ENCODE data around the gene BORCS8. TPM values are rescaled to one million over a fixed set of nuclear protein-coding genes. Genes with fewer than 3 reads are reported as not detected.

BORCS8 gene
- total RNA-seq, 4 donors from 2014 or later: 6.9 to 33.9 (median 17.9) TPM

DNA sequence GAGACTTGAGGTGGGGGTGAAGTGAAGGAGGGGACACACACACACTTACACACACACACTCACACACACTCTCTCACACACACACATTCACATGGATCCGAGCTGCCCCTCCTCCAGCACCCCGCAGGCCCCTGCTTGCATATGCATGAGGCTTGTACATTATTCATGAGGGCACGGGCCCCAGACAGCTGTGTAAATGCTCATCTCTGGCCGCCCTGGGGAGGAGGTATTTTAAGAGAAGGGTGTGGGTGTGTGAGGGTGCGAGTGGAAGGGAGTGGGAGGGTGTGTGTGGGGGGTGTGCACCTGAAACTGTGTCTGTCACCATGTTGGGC is 22.2 kb upstream of the BORCS8 start:
- no peak overlapping the region for H3K27ac ChIP-seq
- 7% methylated on average over 5 of the region's 5 CpGs for whole genome bisulfite sequencing
- no peak overlapping the region for H3K4me3 ChIP-seq
- no peaks in the 10 kb centered on the region for H3K4me1 ChIP-seq
- no peaks in the 10 kb centered on the region for H3K36me3 ChIP-seq
- no peak for DNase-seq (ENCODE audit: low spot score in 2 of 2)
- no peaks in the 10 kb centered on the region for H3K9me3 ChIP-seq
- no peak for TF ChIP-seq POLR2A (IDR thresholded peaks at IDR 0.05)
- TF ChIP-seq, protein P1, sequence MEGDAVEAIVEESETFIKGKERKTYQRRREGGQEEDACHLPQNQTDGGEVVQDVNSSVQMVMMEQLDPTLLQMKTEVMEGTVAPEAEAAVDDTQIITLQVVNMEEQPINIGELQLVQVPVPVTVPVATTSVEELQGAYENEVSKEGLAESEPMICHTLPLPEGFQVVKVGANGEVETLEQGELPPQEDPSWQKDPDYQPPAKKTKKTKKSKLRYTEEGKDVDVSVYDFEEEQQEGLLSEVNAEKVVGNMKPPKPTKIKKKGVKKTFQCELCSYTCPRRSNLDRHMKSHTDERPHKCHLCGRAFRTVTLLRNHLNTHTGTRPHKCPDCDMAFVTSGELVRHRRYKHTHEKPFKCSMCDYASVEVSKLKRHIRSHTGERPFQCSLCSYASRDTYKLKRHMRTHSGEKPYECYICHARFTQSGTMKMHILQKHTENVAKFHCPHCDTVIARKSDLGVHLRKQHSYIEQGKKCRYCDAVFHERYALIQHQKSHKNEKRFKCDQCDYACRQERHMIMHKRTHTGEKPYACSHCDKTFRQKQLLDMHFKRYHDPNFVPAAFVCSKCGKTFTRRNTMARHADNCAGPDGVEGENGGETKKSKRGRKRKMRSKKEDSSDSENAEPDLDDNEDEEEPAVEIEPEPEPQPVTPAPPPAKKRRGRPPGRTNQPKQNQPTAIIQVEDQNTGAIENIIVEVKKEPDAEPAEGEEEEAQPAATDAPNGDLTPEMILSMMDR (IDR thresholded peaks at IDR 0.05): no peak
- TF ChIP-seq POLR2AphosphoS5 (IDR thresholded peaks at IDR 0.05): no peak
- H3K27me3 ChIP-seq: peaks cover 76% of the 10 kb centered on the region

DNA sequence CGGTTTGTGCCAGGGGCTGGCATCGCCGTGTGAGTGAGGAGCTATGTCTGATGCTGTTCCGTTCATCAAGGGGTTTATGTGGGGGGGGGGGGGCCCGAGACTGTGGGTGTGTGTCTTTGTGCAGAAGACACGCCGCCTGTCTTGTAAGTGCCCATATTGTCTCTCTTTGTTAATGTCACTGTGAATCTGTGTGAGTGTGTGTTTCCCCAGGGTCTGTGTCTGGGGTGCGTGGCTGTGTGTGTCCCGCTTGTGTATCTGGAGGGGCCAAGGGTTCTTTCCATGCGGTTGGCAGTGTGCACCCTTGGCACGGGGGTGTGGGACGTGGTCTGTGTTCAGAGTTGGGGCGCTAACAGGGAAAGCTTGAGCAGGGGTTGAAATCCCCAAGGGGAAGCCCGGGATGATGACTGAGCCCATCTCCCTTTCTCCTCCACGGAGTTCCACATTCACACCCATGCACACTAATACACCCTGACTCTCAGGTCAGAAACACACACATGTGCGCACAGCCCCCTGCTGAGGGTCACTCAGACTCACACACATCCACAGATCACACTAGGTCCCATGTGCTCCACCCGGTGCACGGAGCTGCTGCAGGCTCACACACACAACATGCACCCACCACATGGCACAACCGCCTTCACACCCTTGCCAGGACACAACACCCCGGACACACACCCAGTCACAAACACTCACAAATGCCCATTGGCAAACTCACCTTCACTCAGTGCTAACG is 21.6 kb upstream of the BORCS8 start:
- Histone ChIP-seq H3K4me1 (no peaks in the 10 kb centered on the region), H3K27ac (no peak overlapping the region), H3K27me3 (peaks cover 70% of the 10 kb centered on the region), H3K36me3 (no peaks in the 10 kb centered on the region), H3K4me3 (no peak overlapping the region), H3K9me3 (no peaks in the 10 kb centered on the region)
- TF ChIP-seq EP300 (IDR thresholded peaks at IDR 0.05) (no peak), POLR2AphosphoS5 (IDR thresholded peaks at IDR 0.05) (no peak), POLR2A (IDR thresholded peaks at IDR 0.05) (no peak)
- TF ChIP-seq, protein P1 (IDR thresholded peaks at IDR 0.05): no peak
- no peak for DNase-seq (ENCODE audit: low spot score in 2 of 2)
- 34% methylated on average over 16 of the region's 21 CpGs for WGBS

DNA sequence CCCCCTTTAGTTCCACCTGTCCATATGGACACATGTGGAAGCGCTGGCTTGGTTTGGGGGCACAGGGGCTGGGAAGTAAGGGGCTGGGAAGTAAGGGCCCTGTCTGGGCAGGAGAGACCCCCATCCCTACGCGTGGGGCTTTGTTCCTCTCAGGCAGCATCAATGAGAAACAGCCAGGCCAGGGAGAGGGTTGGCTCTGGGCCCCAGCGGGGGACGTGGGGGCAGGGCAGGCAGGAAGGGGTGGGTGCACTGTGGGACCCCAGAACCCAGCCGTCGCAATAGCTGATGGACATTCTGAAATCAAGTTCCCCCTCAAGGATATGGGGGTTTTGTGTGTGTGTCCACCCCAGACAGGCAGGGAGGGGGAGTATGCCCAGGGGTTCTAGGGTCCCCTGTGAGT is 21.0 kb upstream of the BORCS8 start:
- H3K36me3 ChIP-seq: no peaks in the 10 kb centered on the region
- no peak for DNase-seq (ENCODE audit: low spot score in 2 of 2)
- H3K4me3 ChIP-seq: no peak overlapping the region
- no peak overlapping the region for H3K27ac ChIP-seq
- no peaks in the 10 kb centered on the region for H3K4me1 ChIP-seq
- no peak for TF ChIP-seq POLR2A (IDR thresholded peaks at IDR 0.05)
- TF ChIP-seq, protein P1 (IDR thresholded peaks at IDR 0.05): no peak
- no peak for TF ChIP-seq POLR2AphosphoS5 (IDR thresholded peaks at IDR 0.05)
- TF ChIP-seq EP300 (IDR thresholded peaks at IDR 0.05): no peak
- 0% methylated on average over 2 of the region's 7 CpGs for WGBS
- H3K9me3 ChIP-seq: no peaks in the 10 kb centered on the region
- H3K27me3 ChIP-seq: peaks cover 76% of the 10 kb centered on the region

DNA sequence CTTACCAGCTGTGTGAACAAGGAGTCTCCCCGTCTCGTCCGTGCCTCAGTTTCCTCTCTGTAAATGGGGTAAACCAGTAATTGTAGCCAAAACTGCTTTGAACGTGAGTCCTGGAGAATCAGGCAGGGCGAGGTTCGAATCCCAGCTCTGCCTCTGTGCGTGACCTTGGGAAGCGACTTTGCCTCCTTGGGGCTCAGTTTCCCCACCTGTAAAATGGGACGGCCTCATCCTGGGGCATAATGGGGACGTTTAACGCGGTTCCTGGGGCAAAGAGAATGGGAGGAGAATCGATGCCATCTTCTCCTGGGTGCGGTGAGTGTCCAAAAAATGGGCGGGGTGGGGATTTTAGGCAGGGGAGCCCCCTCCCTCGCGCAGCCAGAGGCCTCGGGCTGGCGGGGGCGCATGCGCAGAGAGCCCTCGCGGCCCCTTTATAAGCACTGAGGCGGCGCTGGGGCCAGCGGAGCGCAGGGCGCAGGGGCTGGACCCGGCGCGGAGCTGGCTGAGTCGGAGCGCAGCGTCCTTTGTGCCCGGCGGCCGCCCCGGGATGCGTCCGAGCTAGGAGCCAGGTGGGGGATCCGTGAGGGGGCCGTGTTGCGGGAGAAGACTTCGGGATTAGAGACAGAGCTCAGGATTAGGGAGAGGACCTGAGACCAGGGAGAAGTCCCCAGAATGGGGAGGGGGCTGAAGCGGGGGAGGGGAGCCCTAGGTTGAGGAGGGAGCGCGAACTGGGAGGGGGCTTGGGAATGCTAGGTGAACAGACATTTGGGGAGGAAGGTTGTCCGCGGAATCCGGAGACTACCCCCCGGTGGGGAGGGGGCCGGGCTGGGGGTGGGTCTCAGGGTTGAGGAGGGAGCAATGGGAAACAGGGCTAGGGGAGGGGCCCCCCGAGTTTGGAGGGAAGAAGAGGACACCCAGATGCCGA is 19.8 kb upstream of the BORCS8 start, which contains the start of gene NCAN:
Gene NCAN, plus strand, starts transcription at position 460 of the 922 bp plus-strand sequence. CDS start 4,996 bp downstream, outside the sequence.
- 9% methylated on average over 40 of the region's 54 CpGs for WGBS
- H3K27me3 ChIP-seq: peaks cover 68% of the 10 kb centered on the region

More for the DNA sequence above, 19.8 kb upstream of the BORCS8 start, which contains the start of gene NCAN:
- H3K4me3 ChIP-seq: no peak within 1 kb of the TSS
- H3K27ac ChIP-seq: no peak within 1 kb of the TSS
- no peak for DNase-seq (ENCODE audit: low spot score in 2 of 2)
- no peaks in the 10 kb centered on the region for H3K36me3 ChIP-seq
- no peaks in the 10 kb centered on the region for H3K4me1 ChIP-seq
- TF ChIP-seq POLR2A (IDR thresholded peaks at IDR 0.05): no peak
- TF ChIP-seq POLR2AphosphoS5 (IDR thresholded peaks at IDR 0.05): no peak
- TF ChIP-seq, protein P1 (IDR thresholded peaks at IDR 0.05): no peak
- no peak for TF ChIP-seq EP300 (IDR thresholded peaks at IDR 0.05)
- H3K9me3 ChIP-seq: no peaks in the 10 kb centered on the region

Measured in suprapubic skin (tissue), 4 donors.